GM12801 (cell line): ENCODE measurements around the gene TRIO.

Experiments used
- TF ChIP-seq, protein P1 (sequence below): IDR thresholded peaks from one replicate; pipeline ENCODE4 v1.5.1; 2011; ENCODE audit warnings: control low read depth; ENCODE audit not compliant: insufficient read length; ENCODE audit errors: extremely low read depth

TRIO gene

DNA sequence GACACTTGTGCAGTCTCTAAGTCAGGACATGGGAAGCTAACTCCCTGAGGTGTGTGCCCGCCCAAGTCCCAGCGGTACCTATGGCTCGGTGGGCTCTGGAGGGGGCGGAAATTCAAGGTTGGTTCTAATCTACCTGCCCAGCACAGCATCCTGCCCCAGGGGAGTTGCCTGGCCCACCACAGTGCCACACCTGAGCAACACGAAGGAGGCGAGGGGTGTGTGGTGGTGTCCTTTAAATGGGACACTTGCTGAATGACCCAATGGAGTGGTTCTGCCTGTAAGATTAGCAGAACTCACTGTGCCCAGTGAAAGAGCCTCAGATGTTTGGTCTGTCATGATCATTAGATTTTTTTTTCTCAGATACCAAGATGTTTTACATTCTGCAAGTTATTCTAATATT lies 367.7 kb downstream of the TRIO start:
- TF ChIP-seq, protein P1, sequence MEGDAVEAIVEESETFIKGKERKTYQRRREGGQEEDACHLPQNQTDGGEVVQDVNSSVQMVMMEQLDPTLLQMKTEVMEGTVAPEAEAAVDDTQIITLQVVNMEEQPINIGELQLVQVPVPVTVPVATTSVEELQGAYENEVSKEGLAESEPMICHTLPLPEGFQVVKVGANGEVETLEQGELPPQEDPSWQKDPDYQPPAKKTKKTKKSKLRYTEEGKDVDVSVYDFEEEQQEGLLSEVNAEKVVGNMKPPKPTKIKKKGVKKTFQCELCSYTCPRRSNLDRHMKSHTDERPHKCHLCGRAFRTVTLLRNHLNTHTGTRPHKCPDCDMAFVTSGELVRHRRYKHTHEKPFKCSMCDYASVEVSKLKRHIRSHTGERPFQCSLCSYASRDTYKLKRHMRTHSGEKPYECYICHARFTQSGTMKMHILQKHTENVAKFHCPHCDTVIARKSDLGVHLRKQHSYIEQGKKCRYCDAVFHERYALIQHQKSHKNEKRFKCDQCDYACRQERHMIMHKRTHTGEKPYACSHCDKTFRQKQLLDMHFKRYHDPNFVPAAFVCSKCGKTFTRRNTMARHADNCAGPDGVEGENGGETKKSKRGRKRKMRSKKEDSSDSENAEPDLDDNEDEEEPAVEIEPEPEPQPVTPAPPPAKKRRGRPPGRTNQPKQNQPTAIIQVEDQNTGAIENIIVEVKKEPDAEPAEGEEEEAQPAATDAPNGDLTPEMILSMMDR = no peak

GRCh38 chr5:14512574-14512973 lies 369.4 kb downstream of the TRIO start:
- TF ChIP-seq, protein P1 = no peak

DNA sequence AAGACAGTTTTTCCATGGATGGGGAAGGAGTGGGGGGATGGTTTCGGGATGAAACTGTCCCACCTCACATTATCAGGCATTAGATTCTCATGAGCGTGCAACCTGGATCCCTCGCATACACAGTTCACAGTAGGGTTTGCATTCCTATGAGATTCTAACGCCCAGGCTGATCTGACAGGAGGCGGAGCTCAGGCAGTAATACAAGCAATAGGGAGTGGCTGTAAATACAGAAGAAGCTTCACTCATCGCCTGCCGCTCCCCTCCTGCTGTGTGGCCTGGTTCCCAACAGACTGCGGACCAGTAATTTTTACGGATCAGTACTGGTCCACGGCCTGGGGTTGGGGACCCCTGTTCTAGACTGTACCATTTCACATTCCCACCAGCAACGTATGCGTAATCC lies 370.1 kb downstream of the TRIO start:
- TF ChIP-seq, protein P1 = no peak

DNA sequence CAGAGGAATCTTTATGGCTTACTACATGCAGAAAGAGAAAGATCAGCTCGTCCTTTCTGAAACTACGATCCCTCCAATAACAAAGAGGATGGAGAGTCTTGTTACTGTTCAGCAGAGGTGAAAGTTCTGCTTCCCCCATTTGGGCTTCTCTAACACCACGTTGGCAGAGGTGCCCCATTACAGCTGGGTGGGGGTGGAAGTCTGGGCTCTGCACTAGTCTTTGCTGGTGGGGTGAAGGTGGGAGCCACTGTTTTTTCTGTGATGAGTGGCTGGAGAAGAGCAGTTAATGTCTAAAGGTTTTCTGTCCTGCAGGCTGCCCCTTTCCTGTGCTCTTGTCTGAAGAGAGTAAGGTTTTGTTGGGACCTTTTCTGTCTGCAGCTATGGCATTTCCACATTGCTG lies 373.8 kb downstream of the TRIO start:
- TF ChIP-seq, protein P1 = no peak

- TF ChIP-seq, protein P1 = no peak
Observed at GRCh38 chr5:14518638-14519037, 375.5 kb downstream of the TRIO start.

- TF ChIP-seq, protein P1 = no peak
Observed at GRCh38 chr5:14521748-14522147, 378.6 kb downstream of the TRIO start.

DNA sequence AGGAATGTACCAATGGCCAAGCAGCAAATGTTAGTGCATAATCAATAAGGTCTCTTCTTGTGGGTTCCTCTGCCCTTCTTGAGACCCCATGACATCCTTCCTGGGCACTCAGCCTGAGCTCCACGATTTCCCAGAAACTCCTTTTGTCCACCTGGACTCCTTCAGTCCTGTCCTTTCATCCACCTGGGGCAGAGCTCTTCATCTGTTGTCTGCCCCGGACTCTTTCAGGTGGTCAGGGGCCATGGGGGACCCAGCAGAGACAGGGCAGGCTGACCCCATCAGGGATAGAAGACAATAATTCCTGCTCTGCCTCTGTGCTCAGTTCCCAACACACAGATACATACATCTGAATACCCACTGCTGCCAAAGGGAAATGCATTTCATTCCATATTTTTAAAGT lies 379.6 kb downstream of the TRIO start:
- TF ChIP-seq, protein P1 = no peak
